GM19438 (cell line): Measurements from ENCODE around the gene WASF3.
"Not testable (repeated sequence)": the region's sequence is repeated elsewhere in the genome, so short reads cannot be mapped to it uniquely, and the experiment has no call there.

ENCODE experiments used
- ATAC-seq: cut with Tn5 transposase; IDR thresholded peaks from one replicate; pipeline ENCODE4 v1.9.1; 2021; ENCODE audit warnings: low read depth; ENCODE audit not compliant: unreplicated experiment

The WASF3 gene

DNA sequence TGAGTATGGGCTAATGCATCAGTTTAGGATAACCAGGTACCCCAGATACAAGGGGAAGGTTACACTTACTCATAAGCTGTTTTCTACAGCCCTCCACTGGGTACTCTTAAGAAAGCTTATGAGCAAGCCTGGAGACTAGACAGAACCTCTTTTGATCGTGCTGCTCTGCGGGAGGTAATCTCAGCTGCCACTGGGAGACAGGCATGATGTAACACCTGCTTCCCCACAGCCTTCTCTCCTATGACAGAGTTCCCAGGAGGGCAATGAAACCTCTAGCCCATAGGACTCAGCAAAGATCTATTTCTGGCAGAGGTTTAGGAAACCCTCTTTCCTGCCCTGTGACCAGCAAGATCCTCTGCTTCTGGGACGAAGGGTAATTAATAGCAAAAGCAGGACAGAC is 65.6 kb downstream of the WASF3 start:
- ATAC-seq = no peak

DNA sequence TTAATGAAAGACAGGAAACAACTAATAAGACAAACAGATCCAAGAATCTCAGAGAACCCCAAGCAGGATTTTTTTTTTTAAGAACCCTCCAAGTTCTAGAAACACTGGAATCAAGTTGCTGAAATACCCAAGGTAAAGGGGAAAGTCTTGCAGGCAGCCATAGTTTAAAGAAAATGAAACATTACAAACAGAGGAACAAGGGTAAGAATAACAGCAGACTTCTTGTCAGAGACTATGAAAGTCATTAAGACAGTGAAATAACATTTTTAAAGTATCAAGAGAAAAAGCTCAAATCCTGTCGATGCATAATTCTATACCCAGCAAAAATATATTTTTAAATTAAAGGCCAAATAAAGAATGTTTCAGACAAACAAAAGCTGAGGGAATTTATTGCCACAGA is 67.1 kb downstream of the WASF3 start:
- ATAC-seq = no peak

DNA sequence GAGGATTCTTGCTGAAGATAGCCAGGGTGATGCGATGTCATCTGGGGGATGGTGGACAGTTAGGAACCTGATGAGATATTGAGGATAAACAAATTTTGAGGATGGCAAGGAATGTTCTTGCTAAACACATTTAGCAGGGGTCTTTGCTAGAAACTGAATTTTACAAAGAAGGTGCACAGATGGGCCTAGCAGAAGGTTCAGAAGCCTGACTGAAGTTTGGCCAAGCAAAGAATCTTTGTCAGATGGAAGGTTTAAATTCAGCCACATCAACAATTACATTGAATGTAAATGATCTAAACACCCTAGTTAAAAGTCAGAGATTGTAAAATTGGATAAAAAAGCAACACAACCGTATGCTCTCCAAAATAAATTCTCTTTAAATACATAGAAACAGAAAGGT is 68.8 kb downstream of the WASF3 start:
- no peak for ATAC-seq

DNA sequence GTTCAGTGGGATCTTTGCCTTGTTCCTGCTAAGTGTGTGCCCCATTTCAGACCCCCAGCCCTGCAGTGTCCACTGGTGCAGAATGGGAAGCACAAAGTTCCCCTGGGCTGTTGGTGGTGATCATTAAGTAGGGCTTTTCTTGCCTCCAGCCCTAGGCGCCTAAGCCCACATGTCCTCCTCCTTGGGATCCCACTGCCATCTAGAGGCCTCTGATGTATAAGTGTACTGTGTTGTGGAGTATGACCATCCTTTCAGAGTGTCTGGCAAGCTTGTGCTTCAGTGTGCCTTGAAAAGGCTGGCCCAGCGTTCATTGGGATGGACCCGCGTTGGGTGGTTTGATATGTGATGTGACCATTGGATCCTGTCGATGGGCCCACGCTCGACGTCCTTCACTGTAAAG is 71.2 kb downstream of the WASF3 start:
- ATAC-seq = no peak

DNA sequence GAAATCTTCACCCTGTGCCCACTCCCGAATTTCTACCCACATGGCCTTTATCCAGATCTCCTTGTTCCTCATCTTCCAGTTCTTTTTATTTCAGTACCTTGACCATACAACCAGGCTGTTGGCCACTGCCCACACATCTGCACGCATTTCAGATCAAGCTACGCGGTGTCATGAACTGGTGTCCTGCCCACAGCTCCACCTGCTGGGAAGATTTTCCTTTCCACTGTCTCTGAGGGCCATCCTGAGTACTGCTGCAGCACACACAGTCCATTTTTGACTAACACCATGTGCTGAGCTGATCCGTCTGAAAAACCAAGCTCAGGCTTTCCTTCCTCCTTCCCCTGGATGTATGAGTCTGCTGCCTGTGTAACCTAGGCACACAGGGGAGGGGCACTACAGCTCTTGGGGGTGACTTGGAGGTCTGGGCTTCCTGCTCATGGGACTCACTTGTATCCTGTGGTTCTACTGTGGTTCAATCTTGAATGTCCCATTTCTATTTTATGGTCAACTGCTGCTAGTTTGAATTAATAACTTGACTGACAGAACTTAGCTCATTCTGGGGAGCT is 71.9 kb downstream of the WASF3 start:
- ATAC-seq = no peak

DNA sequence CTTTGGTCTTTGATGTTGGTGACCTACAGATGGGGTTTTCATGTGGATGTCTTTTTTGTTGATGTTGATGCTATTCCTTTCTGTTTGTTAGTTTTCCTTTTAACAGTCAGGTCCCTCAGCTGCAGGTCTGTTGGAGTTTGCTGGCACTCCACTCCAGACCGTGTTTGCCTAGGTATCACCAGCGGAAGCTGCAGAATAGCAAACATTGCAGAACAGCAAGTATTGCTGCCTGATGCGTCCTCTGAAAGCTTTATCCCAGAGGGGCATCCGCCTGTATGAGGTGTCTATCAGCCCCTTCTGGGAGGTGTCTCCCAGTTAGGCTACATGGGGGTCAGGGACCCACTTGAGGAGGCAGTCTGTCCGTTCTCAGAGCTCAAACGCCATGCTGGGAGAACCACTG is 78.2 kb downstream of the WASF3 start:
- not testable (repeated sequence) for ATAC-seq

DNA sequence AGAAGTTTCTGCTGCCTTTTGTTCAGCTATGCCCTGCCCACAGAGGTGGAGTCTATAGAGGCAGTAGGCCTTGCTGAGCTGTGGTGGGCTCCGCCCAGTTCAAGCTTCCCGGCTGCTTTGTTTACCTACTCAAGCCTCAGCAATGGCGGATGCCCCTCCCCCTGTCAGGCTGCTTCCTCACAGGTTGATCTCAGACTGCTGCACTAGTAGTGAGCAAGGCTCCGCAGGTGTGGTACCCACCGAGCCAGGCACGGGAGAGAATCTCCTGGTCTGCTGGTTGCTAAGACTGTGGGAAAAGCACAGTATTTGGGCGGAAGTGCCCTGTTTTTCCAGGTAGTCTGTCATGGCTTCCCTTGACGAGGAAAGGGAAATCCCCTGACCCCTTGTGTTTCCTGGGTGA is 78.6 kb downstream of the WASF3 start:
- ATAC-seq = not testable (repeated sequence)

DNA sequence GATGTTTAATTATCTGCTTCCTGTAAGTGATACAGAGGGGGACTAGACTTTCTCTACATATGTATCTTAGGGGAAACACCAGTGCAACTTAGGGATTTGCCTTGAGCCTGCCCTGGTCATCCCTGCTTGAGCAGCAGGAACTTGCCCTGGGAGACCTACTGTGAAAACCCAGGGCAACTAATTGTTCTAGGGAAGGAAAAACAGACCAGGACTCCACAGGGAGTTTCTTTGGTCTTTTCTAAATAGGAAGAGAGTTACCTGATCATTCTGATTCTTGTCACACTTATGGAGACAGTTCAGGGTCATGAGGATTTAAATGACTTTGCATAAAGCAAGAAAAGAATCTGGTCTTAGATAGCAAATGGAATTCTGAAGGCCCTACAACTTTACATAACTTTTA is 89.1 kb downstream of the WASF3 start:
- ATAC-seq = no peak

DNA sequence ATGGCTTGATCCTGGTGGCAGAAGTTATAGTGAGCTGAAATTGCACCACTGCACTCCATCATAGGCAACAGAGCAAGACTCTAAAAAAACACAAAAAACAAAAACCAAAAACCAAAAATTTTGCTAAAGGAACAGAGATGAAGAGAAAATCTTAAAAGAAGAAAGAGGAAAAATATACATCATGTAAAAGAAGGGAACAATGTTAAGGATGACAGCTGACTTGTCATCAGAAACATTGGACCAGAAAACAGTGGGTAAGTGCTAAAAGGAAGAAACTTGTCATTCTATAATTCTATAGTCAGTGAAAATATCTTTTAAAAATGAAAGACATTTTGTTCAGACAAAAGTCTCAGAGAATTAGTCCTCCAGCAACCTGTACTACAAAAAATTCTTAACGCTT is 93.8 kb downstream of the WASF3 start:
- no peak for ATAC-seq

DNA sequence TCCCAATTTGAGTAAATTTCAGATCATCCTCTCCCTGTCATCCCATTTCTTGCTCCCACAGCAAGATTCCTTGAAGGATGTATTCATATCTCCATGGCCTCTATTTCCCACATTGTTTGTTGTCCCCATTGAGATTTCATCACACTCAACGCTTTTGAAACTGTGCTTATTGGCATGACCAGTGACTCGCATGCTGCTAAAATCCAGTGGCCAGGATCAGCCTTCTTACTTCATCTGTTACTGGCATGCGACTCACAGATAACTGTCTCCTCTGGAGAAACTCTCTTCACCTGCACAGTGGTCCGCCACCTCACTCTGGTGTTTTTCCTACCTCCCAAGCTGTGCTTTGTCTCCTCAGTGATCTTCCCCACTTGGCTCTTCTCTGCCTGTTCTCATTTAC is 95.8 kb downstream of the WASF3 start:
- no peak for ATAC-seq

DNA sequence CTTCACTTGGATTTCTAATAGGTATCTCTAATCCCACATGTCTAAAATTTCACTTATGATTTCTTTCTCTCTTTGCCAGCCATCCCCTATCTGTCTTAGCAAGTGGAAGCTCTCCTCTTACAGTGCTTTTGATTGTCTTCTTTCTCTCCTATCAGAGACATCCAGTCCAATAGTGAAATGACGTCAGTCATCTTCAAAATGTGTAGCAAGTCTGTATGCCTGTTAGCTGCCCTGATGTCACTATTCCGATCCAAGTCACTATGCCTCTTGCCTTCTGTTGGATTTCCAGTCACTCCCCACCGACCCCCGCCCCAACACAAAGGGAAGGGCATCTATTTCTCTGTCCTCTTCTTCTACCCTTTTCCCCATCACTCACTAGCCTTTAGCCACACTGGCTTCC is 96.4 kb downstream of the WASF3 start:
- ATAC-seq = no peak

DNA sequence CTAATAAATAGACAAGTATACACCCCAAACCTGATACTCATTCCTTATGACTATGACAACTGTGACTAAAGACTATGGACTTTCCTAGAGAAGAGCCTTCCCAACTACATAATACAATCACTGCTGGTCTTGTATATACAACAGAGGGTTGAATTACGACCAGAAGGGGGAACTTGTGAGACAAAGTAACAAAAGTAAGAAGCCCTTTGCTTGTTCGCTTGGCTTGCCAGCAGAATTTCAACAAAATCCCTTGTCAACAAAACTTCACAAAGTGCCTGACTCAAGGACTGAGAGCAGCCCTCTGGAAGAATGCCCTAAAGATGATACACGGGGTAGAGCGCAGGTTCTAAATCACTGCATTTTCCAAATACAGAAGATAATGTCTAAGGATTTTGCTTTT is 99.4 kb downstream of the WASF3 start:
- no peak for ATAC-seq

DNA sequence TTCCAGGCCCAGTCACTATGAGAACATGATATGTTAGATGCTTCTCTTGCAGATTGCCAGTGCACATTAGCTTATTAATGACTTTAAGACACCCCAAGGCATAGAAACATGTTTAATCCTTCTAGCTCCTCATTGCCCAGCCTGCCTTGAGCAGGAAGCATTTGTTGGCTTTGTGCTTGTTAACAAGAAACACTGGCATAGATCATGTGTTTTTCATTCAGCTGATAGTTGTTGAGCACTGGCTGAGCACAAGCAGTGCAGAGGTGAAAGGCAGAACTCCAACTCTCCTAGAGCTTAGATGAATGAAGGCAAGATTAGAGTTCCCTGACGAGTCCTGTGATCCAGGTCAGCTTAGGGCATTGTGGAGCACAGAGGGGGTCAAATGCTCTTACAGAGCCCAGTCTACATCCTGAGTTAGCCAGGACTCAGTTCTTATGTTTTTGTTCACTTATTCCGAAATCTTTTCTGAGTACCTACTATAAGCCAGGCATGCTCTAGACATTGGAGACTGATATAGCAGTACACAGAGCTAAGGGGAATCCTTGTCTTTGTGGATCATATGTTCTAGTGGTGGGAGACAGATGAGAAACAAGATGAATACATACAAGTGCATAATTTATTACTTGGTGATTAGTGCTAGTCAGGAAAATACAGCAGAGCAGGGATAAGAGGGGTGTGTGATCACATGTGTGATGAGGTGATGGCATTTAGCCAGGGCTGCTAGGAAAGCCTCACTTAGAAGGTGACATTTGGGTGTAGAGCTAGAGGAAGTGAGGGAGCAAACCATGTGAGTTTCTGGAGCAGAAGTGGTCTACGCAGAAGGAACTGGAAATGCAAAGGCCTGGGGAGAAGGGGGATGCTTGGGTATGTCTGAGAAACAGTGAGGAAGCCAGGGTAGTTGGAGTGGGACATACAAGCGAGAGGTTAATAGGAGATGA is 101.2 kb downstream of the WASF3 start:
- ATAC-seq = no peak

DNA sequence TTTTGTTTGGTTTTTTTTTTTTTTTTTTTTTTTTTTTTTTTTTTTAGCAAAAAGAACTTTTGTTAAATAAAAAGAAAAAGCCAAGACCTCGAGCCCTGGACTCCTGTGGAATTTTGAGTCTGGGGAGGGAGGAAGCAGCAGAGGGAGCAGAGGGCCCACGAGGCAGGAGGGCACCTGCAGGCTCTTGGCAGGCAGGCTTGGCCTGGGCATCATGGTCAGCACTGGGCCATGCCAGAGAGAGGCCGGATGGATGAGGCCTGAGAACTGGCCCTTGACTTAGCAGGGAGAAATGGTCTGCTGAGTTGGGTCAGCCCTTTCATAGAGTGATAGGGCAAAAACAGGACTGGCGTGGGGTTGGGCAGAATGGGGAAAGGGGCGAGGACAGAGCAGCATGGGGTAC is 102.7 kb downstream of the WASF3 start:
- no peak for ATAC-seq

DNA sequence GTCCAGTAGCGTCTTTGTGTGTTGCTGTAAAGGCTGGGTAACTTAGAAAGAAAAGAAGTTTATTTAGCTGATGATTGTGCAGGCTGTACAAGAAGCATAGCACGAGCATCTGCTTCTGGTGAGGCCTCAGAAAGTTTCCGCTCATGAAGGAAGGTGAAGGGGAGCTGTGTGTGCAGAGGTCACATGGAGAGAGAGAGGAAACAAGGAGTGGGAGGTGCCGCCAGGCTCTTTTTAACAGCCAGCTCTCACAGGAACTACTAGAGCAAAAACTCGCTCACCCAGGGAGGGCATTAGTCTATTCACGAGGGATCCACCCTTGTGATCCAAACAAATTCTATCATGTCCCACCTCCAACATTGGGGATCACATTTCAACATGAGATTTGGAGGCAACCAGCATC is 103.3 kb downstream of the WASF3 start:
- no peak for ATAC-seq

DNA sequence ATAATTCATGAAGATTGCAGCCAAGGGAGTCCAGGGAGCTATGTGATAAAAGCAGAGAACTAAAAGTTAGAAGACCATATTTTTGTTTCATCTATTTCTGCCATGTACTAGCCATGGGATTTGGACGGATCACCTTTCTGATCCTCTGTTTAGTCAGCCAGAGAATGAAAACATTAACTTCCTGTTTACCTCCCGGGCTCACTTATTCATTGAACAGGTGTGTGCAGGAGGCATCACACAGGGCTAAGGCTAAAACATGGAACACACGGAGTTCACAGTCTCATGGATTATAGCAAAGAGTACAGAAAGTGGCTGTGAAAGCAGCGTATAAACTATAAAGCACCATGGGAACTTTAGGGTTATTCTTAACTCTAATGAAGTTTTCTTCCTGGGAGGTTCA is 106.3 kb downstream of the WASF3 start:
- ATAC-seq = no peak

DNA sequence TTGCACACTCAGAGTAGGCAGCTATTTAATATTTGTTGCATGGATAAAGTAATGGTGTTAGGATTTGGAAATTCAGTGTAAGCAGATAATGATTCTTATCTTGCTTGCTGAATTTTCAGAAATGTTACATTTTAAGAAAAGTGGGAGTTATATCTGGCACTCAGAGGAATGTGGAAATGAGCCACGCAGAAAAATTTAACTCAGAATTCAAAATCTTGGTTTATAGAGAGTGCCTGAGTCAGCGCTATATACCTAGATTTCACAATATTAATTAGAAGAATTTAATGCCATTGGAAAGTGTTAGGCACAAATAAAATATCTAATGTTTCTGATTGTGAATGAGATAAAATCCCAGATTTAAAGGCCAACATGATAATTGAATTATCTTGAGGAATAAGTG is 106.8 kb downstream of the WASF3 start:
- no peak for ATAC-seq

DNA sequence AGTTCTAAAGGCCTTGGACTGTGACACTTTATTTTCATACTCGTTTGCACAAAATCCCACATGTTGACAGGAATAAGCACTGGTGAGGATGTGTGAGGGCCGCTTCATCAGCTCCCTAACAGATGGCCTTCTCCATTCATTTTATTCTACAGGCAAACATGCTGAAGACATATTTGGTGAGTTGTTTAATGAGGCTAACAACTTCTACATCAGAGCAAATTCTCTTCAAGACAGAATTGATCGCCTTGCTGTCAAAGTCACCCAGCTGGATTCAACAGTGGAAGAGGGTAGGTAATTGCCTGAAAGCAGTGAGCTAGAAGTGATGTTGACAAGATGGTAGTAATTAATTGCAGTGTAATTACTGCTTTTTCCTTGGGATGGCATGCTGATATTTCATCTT is 107.4 kb downstream of the WASF3 start:
- ATAC-seq = no peak

DNA sequence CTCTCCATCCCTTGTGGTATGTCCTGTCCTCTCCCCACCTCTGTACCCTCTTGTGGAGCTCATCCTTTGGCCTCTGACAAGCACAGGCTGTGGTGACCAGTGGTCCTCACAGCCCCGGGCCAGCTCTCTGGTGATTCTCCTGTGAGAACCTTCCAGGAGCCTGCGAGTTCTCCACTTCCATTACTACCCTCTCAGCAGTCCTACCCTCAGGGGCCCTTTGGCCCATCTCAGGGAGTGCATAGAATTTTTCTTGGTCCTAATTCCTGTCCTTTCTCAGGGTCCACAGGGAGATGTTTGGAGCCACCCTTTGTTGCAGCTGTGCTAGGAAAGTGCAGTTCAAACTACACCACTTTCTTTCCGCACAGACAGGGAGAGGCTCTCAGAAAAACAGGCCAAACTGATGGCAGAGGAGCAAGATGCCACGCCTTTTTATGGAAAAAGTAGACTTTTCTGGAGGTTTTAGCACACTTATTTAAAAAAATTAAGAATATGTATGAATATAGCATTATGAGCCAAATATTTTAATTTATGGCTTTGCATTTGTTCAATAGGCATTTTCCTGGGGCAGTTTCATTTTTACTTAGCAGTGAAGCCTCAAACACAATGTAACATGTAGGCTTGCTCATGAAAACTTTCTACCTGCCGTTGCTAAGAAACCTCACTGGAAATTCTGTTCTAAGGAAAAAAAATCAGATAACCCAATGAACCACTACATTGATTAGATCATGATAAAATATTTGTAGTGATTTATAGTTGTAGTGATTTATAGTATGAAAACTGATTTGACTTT is 111.1 kb downstream of the WASF3 start:
- no peak for ATAC-seq

DNA sequence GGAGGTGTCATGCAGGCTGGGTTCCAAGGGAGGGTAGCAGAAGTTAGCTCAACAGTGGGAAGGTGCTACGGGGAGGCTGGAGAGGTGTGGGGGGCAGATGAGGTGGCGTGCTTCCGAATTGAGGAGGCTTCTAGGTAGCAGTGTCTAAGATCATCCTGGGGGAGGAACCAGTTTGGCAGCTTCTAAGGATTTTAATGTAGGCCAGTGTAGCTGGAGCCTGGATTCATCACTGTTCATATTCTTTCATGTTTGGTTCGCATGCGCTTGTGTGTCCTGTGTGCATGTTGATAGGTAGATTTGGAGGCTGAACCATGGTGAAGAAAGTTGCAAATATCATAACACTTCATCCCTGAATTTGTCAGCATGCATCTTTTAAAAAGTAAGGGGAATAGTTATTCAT is 116.4 kb downstream of the WASF3 start:
- ATAC-seq = no peak

DNA sequence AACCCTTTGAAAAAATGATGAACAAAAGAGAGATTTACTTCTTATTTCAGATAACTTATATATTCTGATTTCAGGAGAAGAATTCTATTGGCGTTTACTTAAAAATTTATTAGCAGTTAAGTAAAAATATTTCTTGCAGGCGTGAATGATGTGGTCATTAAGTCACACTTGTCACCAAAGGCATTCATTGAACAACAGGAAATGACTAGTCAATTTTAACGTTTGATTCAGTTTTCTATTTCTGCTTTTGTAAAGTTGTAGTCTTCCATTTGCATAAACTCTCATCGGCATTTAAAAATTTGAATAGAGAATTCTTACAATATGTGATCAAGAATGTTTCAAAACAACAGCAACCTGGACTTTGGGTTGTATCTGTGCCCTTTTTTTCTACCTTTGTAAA is 119.7 kb downstream of the WASF3 start:
- ATAC-seq = no peak

DNA sequence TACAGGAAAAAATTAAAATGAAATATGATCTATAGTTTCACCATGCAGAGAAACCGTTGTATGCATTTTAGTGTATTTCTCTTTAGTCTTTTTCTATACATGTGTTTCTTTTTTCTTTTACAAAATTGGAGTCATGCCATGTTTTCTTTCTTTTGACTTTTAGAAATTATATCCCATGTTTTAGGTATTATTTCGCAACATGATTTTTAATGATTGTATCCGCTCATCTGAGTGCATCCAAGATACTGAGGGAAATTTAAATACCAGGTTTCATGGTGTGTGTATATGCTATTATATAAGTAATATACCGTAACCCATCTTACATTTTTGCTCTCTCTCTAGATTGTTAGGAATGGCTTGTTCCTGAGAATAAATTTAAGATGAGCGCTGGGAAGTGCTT is 120.8 kb downstream of the WASF3 start:
- ATAC-seq = no peak
